RPMI8226 (cell line): ENCODE measurements around the gene CDC25A.
A peak's percentile ranks its signal among the peaks of the same experiment; 100 is the strongest.

ENCODE experiments used
- DNase-seq: peaks from one replicate; pipeline ENCODE4 v3.0.0-alpha.2; 2015

CDC25A gene

GRCh38 chr3:48140936-48141603 is 47.1 kb downstream of the CDC25A start:
- no peak for DNase-seq

- no peak for DNase-seq
These were observed 47.9 kb downstream of the CDC25A start for GRCh38 chr3:48140336-48140757.

GRCh38 chr3:48137425-48137999 is 50.7 kb downstream of the CDC25A start:
- no peak for DNase-seq

DNA sequence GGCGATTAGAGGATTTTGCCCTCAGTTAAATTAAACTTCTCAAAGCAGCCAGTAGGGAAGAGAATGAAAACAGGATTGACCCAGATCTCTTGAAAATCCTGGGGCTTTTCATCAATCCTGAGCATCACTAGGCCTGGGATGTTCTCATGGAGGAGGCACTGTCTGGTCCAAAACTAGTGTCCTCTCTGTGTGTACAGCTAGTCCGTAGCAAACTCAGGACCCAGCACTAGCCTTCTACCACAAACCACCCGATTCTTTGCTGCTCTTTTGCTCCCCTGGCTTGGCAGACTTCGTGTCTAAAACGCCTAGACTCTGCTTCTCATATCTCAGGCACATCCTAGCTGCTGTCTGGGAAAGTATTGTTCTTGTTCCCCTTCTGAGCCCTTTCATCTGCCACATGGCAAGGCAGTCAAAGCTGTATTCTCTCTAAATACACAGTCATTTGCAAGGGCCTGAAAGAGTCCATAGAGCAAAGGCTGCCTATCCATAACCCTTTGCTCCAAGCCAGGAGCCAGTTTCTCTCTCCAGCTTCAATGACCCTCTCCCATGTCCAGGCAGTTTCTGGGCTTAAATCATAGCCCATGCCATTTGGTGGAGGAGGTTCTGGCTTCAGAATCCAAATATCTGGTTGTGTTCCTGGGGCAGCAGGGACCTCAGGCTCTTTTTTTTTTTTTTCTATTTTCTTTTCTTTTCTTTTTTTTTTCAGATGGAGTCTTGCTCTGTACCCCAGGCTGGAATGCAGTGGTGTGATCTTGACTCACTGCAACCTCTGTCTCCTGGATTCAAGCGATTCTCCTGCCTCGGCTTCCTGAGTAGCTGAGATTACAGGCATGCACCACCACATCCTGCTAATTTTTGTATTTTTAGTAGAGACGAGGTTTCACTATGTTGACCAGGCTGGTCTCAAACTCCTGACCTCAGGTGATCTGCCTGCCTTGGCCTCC is 52.4 kb downstream of the CDC25A start:
- DNase-seq: no peak

DNA sequence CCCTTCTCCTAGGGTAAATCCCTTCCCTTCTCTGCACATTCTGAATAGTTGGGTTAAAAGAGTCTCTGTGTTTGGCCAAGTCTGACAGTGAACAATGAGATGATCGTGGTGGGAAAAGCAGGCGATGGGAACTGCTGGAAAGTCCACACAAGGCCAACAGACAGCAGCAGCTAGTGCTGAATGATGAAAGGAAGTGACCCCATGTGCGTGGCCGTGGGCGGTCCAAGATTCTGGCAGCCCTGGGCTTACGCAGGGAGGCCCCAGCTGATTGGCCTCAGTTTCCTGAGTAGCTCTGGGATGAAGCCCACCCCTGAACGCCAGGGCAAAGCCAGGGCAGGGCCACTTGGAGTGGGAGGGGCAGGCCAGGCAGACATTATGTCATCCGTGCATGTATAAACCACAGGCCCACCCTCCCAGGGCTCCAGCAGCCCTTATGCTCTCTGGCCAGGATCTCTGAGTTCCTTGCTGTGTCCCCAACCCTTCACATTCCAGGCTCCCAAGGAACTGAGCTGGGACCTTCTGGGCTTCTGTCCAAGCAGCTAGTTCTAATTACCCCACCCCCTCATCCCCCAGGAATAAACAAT is 57.8 kb downstream of the CDC25A start:
- DNase-seq: no peak

- DNase-seq: no peak
These were observed 58.3 kb downstream of the CDC25A start for GRCh38 chr3:48129921-48130320.

- no peak for DNase-seq
These were observed 59.4 kb downstream of the CDC25A start for GRCh38 chr3:48128774-48129173.

GRCh38 chr3:48125886-48126622 is 62.2 kb downstream of the CDC25A start:
- DNase-seq: no peak

- no peak for DNase-seq
These were observed 63.1 kb downstream of the CDC25A start for GRCh38 chr3:48125013-48125705.

DNA sequence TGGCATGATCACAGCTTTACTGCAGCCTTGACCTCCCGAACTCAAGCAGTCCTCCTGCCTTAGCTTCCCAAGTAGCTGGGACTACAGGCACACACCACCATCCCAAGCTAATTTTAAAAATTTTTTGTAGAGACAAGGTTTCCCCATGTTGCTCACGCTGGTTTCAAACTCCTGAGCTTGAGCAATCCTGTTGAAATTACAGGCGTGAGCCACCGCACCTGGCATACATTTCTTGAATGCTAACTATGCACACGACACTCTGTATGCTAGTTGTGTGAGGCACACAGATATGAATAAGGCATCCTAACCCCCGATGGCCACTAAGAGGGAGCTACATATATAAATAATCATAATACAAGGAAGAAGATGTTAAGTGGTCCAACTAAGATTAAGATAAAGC is 64.9 kb downstream of the CDC25A start:
- DNase-seq: no peak

GRCh38 chr3:48122504-48122903 is 65.7 kb downstream of the CDC25A start:
- no peak for DNase-seq

GRCh38 chr3:48120223-48120622 is 68.0 kb downstream of the CDC25A start:
- no peak for DNase-seq

GRCh38 chr3:48119505-48120193 is 68.6 kb downstream of the CDC25A start:
- no peak for DNase-seq

DNA sequence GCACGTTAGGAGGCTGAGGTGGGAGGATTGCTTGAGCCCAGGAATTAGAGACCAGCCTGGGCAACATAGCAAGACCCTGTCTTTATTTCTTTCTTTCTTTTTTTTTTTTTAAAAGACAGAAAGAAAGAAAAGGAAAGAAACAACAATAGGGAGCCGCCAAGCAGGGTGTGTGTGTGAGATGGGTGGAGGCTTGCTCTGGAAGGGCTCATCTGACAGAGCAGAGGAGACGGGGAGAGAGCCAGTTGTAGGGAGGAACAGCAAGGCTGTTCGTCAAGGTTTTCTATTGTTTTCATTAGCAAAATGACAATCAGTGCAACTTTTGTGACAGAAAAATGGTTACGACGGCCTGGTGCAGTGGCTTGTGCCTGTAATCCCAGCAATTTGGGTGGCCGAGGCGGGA is 69.3 kb downstream of the CDC25A start:
- DNase-seq: no peak

DNA sequence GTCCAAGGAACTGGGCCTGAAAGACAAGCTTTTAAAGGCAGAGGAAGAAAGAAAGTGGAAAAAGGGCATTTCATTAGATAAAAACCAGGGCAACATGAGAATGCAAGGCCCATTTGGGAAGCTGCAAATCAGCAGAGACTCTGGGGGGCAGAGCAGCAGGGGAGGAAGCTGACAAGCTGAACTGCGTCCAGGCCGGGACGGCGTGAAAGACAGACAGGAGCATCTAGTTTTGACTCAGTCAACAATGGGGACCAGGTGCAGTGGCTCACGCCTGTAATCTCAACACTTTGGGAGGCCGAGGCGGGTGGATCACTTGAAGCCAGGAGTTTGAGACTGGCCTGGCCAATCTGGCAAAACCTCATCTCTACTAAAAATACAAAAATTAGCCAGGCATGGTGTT is 69.9 kb downstream of the CDC25A start:
- no peak for DNase-seq

DNA sequence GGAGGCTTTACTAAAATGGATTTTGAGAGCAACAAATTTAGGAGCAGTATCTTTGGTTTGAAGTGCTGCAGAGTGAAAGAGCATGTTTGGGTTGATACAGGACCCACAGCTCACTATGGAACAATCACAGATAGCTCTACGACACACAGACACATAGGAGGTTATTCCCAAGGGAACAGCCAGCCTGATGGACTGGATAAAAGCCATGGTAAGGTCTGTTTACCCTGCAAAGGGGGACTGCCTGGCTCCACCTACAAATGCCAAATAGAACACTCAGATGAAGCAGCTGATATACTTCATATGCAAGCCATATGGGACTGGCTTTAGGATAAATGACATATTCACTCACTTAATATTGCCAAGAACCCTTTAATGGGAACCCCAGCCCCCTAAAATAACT is 75.4 kb downstream of the CDC25A start:
- DNase-seq: no peak

GRCh38 chr3:48112108-48112791 is 76.0 kb downstream of the CDC25A start:
- peak; percentile 84 for DNase-seq

GRCh38 chr3:48110463-48110862 is 77.8 kb downstream of the CDC25A start:
- no peak for DNase-seq

GRCh38 chr3:48107227-48107626 is 81.0 kb downstream of the CDC25A start:
- DNase-seq: no peak
